Astrocyte (in vitro differentiated cells and primary cell): Measurements from ENCODE around the gene NFIA. TPM values are rescaled to one million over a fixed set of nuclear protein-coding genes. Genes with fewer than 3 reads are reported as not detected.

ENCODE experiments used
- DNase-seq: peaks from one replicate; pipeline ENCODE4 v3.0.0-alpha.2; 2010; ENCODE audit warnings: low read depth
- FAIRE-seq: peaks from 2 replicates; lab custom pipeline; 2011; peaks lifted over from hg19 to GRCh38; lab: Jason Lieb, UNC
- H2AFZ ChIP-seq: 2 replicates; pipeline ENCODE4 v1.6.0; 2012; ENCODE audit warnings: low read depth, low read length, inconsistent platforms
- H3K27ac ChIP-seq: 2 replicates; pipeline ENCODE4 v1.5.1; 2011; ENCODE audit warnings: low read depth, low read length, inconsistent platforms
- H3K27me3 ChIP-seq: 2 replicates; pipeline ENCODE4 v1.6.0; 2011; ENCODE audit warnings: low read length, inconsistent platforms; ENCODE audit not compliant: insufficient read depth
- H3K36me3 ChIP-seq: 2 replicates; pipeline ENCODE4 v1.5.1; 2011; ENCODE audit warnings: low read length, inconsistent platforms; ENCODE audit not compliant: insufficient read depth
- H3K4me1 ChIP-seq: 2 replicates; pipeline ENCODE4 v1.5.1; 2011; ENCODE audit warnings: low read length, inconsistent platforms; ENCODE audit not compliant: insufficient read depth
- H3K4me2 ChIP-seq: 2 replicates; pipeline ENCODE4 v1.6.0; 2012; ENCODE audit warnings: low read length, inconsistent platforms
- H3K4me3 ChIP-seq: 2 replicates; pipeline ENCODE4 v1.5.1; 2011; ENCODE audit warnings: low read depth, mild to moderate bottlenecking, low read length, inconsistent platforms; ENCODE audit not compliant: insufficient read depth
- H3K79me2 ChIP-seq: 2 replicates; pipeline ENCODE4 v1.6.0; 2012; ENCODE audit warnings: mild to moderate bottlenecking, low read length, inconsistent platforms; ENCODE audit not compliant: insufficient read depth
- H3K9ac ChIP-seq: 2 replicates; pipeline ENCODE4 v1.6.0; 2012; ENCODE audit warnings: mild to moderate bottlenecking, low read length, inconsistent platforms
- H3K9me3 ChIP-seq: 2 replicates; pipeline ENCODE4 v1.5.1; 2012; ENCODE audit warnings: low read depth, mild to moderate bottlenecking, low read length, inconsistent platforms; ENCODE audit not compliant: insufficient read depth
- H4K20me1 ChIP-seq: 2 replicates; pipeline ENCODE4 v1.6.0; 2012; ENCODE audit warnings: low read length, inconsistent platforms; ENCODE audit not compliant: insufficient read depth
- H3K27ac Mint-ChIP-seq: one replicate; pipeline ENCODE4 v1.8.0; 2021; ENCODE audit warnings: mild to moderate bottlenecking, mixed read lengths; ENCODE audit not compliant: unreplicated experiment
- H3K27me3 Mint-ChIP-seq: one replicate; pipeline ENCODE4 v1.8.0; 2021; ENCODE audit warnings: low read depth, mixed read lengths; ENCODE audit not compliant: unreplicated experiment
- H3K36me3 Mint-ChIP-seq: one replicate; pipeline ENCODE4 v1.8.0; 2021; ENCODE audit warnings: low read depth, mixed read lengths; ENCODE audit not compliant: unreplicated experiment
- H3K4me1 Mint-ChIP-seq: one replicate; pipeline ENCODE4 v1.8.0; 2021; ENCODE audit warnings: low read depth, mixed read lengths; ENCODE audit not compliant: unreplicated experiment
- H3K4me3 Mint-ChIP-seq: one replicate; pipeline ENCODE4 v1.8.0; 2021; ENCODE audit warnings: mild to moderate bottlenecking, moderate library complexity, mixed read lengths; ENCODE audit not compliant: unreplicated experiment
- H3K9me3 Mint-ChIP-seq: one replicate; pipeline ENCODE4 v1.8.0; 2021; ENCODE audit warnings: mild to moderate bottlenecking, mixed read lengths; ENCODE audit not compliant: unreplicated experiment
- EZH2 ChIP-seq: IDR thresholded peaks from 2 replicates; pipeline ENCODE4 v1.6.1; 2012; ENCODE audit warnings: mild to moderate bottlenecking, low read length, inconsistent platforms; ENCODE audit not compliant: insufficient read depth
- total RNA-seq: library from RNA; stranded (reverse); gene quantifications from 2 replicates; pipeline ENCODE4 v1.2.1, GENCODE V29; 2021
- TF ChIP-seq, protein P1 (sequence below): IDR thresholded peaks from 2 replicates; pipeline ENCODE4 v1.5.1; 2011; ENCODE audit warnings: low read depth, mild to moderate bottlenecking, inconsistent platforms, low read length, moderate library complexity; ENCODE audit not compliant: insufficient read depth

The NFIA gene
- total RNA-seq, 1 donor from 2014 or later, result 4.6 TPM

DNA sequence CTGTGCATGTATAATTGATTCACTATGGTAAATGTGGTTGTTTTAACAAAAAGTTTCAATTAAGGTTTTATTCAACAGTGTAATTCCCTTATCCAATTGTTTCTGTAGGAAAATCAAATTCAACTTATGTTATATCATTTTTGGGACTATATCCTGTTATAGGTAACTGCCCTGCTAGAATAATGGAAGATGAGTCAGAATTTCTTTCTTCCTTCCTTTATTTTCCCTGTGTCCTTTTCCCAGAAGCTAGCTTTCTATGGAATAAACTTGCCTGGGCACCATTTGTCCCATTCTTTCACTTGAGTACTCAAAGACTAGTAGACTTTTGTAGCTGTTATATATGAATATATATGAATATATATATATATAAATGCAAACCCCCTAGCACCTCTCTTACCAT is 341.3 kb downstream of the NFIA start:
- H4K20me1 ChIP-seq, result no peaks in the 10 kb centered on the region
- DNase-seq (no peak), FAIRE-seq (no peak)
- no peak overlapping the region for H3K4me2 ChIP-seq
- H3K9ac ChIP-seq, result no peak overlapping the region
- Mint-ChIP-seq H3K4me1 (no peaks in the 10 kb centered on the region), H3K9me3 (no peaks in the 10 kb centered on the region), H3K4me3 (no peak overlapping the region), H3K27ac (no peak overlapping the region), H3K36me3 (no peaks in the 10 kb centered on the region), H3K27me3 (peaks cover 4% of the 10 kb centered on the region)
- H3K4me1 ChIP-seq, result no peaks in the 10 kb centered on the region
- H3K27me3 ChIP-seq, result no peaks in the 10 kb centered on the region
- no peak overlapping the region for H2AFZ ChIP-seq
- H3K79me2 ChIP-seq, result no peaks in the 10 kb centered on the region
- H3K27ac ChIP-seq, result no peak overlapping the region
- H3K36me3 ChIP-seq, result no peaks in the 10 kb centered on the region
- TF ChIP-seq EZH2, result no peak
- TF ChIP-seq, protein P1, sequence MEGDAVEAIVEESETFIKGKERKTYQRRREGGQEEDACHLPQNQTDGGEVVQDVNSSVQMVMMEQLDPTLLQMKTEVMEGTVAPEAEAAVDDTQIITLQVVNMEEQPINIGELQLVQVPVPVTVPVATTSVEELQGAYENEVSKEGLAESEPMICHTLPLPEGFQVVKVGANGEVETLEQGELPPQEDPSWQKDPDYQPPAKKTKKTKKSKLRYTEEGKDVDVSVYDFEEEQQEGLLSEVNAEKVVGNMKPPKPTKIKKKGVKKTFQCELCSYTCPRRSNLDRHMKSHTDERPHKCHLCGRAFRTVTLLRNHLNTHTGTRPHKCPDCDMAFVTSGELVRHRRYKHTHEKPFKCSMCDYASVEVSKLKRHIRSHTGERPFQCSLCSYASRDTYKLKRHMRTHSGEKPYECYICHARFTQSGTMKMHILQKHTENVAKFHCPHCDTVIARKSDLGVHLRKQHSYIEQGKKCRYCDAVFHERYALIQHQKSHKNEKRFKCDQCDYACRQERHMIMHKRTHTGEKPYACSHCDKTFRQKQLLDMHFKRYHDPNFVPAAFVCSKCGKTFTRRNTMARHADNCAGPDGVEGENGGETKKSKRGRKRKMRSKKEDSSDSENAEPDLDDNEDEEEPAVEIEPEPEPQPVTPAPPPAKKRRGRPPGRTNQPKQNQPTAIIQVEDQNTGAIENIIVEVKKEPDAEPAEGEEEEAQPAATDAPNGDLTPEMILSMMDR, result no peak
- no peaks in the 10 kb centered on the region for H3K9me3 ChIP-seq
- H3K4me3 ChIP-seq, result no peak overlapping the region

DNA sequence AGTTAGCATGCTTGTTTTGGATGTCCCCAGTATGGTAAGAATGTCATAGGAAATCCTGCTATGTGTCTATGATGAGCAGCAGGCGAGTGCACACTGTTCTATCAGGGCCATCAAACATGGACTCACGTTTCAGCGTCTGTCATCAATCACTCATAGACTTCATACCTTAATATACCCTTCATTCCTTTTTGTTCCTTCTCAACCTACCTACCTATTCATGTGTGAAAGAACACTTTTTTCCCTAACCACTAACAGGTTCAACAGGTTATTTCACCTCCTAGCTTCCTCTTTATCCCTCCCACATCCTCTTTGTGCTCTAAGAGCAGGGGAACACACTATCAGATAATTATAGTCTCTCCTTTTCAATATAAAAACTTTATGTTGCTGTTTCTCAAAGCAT is 342.0 kb downstream of the NFIA start:
- Mint-ChIP-seq H3K4me1 (no peaks in the 10 kb centered on the region), H3K27me3 (peaks cover 4% of the 10 kb centered on the region)

DNA sequence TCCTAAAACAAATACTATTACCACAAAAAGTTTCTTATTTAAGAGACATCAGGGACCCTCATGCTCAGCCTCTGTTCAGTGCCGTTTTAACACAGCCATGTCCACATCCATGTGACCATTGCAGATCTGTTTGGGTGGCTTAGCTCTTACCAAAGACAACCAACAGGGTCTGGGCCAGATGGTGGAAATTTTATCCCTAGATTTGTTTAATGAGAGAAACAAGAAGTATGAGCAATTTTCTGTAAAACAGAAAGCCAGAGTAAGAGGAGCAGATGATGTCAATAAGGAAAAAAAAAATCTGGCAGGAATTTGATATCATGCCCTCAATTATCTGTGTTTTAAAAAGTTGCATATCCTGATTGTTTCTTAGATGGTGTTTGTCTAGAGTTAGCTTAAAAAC is 342.7 kb downstream of the NFIA start:
- Histone ChIP-seq H3K9me3 (no peaks in the 10 kb centered on the region), H3K4me3 (no peak overlapping the region), H4K20me1 (no peaks in the 10 kb centered on the region), H3K4me1 (no peaks in the 10 kb centered on the region), H3K27me3 (no peaks in the 10 kb centered on the region), H3K27ac (no peak overlapping the region), H3K36me3 (no peaks in the 10 kb centered on the region), H3K9ac (no peak overlapping the region), H3K79me2 (no peaks in the 10 kb centered on the region), H2AFZ (no peak overlapping the region), H3K4me2 (no peak overlapping the region)
- no peaks in the 10 kb centered on the region for H3K36me3 Mint-ChIP-seq
- no peaks in the 10 kb centered on the region for H3K9me3 Mint-ChIP-seq
- FAIRE-seq, result no peak
- H3K4me1 Mint-ChIP-seq, result no peaks in the 10 kb centered on the region
- H3K4me3 Mint-ChIP-seq, result no peak overlapping the region
- no peak overlapping the region for H3K27ac Mint-ChIP-seq
- TF ChIP-seq EZH2, result no peak
- TF ChIP-seq, protein P1, result no peak
- peaks cover 4% of the 10 kb centered on the region for H3K27me3 Mint-ChIP-seq
- DNase-seq, result no peak

More for the DNA sequence above, 342.0 kb downstream of the NFIA start:
- no peaks in the 10 kb centered on the region for H3K36me3 Mint-ChIP-seq
- no peak for TF ChIP-seq EZH2
- TF ChIP-seq, protein P1, result no peak
- no peaks in the 10 kb centered on the region for H4K20me1 ChIP-seq
- H3K36me3 ChIP-seq, result no peaks in the 10 kb centered on the region
- H3K4me3 Mint-ChIP-seq, result no peak overlapping the region
- no peak overlapping the region for H3K4me2 ChIP-seq
- H3K9me3 ChIP-seq, result no peaks in the 10 kb centered on the region
- no peak overlapping the region for H3K27ac Mint-ChIP-seq
- H3K27ac ChIP-seq, result no peak overlapping the region
- H3K27me3 ChIP-seq, result no peaks in the 10 kb centered on the region
- H3K9me3 Mint-ChIP-seq, result no peaks in the 10 kb centered on the region
- FAIRE-seq (no peak), DNase-seq (no peak)
- H2AFZ ChIP-seq, result no peak overlapping the region
- H3K4me3 ChIP-seq, result no peak overlapping the region
- no peaks in the 10 kb centered on the region for H3K4me1 ChIP-seq
- no peak overlapping the region for H3K9ac ChIP-seq
- H3K79me2 ChIP-seq, result no peaks in the 10 kb centered on the region
